C4-2B (cell line): ENCODE results near the gene MALRD1.

Source experiments
- ZFX ChIP-seq: fragments of 450-650 bp; IDR thresholded peaks from 2 replicates; pipeline ENCODE4 v1.6.1; 2017
- TF ChIP-seq, protein P1 (sequence below): fragments of 450-650 bp; conservative IDR thresholded peaks from 2 replicates; pipeline ENCODE4 v1.5.1; 2017; ENCODE audit warnings: mild to moderate bottlenecking

DNA sequence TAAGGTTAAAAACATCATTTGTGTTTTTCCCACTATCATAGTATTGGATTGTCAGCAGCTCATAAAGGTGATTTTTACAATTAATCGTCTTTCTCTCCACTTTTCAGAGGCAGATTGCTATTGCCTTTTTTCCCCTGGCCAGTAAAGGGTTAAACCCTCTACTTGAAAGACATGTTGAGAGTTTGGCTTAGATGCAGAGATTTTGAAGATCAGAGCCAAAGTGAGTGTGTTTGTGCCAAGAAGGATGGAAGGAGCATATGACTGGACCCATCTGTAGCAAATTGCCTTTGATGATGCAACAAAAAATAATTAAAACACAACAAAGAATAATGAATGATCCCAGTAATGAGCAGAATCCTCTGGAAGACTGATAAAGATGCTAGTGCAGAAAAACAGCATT lies 373.1 kb downstream of the MALRD1 start:
- TF ChIP-seq, protein P1, sequence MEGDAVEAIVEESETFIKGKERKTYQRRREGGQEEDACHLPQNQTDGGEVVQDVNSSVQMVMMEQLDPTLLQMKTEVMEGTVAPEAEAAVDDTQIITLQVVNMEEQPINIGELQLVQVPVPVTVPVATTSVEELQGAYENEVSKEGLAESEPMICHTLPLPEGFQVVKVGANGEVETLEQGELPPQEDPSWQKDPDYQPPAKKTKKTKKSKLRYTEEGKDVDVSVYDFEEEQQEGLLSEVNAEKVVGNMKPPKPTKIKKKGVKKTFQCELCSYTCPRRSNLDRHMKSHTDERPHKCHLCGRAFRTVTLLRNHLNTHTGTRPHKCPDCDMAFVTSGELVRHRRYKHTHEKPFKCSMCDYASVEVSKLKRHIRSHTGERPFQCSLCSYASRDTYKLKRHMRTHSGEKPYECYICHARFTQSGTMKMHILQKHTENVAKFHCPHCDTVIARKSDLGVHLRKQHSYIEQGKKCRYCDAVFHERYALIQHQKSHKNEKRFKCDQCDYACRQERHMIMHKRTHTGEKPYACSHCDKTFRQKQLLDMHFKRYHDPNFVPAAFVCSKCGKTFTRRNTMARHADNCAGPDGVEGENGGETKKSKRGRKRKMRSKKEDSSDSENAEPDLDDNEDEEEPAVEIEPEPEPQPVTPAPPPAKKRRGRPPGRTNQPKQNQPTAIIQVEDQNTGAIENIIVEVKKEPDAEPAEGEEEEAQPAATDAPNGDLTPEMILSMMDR, result no peak
- no peak for TF ChIP-seq ZFX
